ENCODE data around the gene ELOF1.
A peak's percentile ranks its signal among the peaks of the same experiment; 100 is the strongest.

Gene ELOF1

DNA sequence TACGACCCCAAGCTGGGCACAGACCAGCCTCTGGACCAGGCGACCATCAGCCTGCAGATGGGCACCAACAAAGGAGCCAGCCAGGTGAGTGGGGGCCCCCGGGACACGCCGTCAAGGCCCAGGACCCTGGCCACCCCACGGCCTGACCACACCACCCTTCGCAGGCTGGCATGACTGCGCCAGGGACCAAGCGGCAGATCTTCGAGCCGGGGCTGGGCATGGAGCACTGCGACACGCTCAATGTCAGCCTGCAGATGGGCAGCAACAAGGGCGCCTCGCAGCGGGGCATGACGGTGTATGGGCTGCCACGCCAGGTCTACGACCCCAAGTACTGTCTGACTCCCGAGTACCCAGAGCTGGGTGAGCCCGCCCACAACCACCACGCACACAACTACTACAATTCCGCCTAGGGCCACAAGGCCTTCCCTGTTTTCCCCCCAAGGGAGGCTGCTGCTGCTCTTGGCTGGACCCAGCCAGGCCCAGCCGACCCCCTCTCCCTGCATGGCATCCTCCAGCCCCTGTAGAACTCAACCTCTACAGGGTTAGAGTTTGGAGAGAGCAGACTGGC lies 9.6 kb downstream of the ELOF1 start:
- Histone ChIP-seq H3K9ac (ENCODE audit: insufficient read length) (no peak overlapping the region), H3K27ac (no peak overlapping the region), H3K4me3 (no peak overlapping the region), H3K36me3 (ENCODE audit: insufficient read depth, low read length) (peaks cover 15% of the 10 kb centered on the region; the same call in 1 of the 2 replicates), H3K9me3 (ENCODE audit: low read depth, low read length) (no peaks in the 10 kb centered on the region)
- DNase-seq (ENCODE audit: low read depth, low spot score): no peak
- TF ChIP-seq EZH2 (IDR thresholded peaks at IDR 0.05) (no peak), POLR2AphosphoS5 (IDR thresholded peaks at IDR 0.05; ENCODE audit: borderline replicate concordance, low read depth, low read length) (no peak), FOXP2 (optimal IDR thresholded peaks at IDR 0.05; ENCODE audit: control extremely low read depth, extremely low read length, insufficient read depth) (no peak)

DNA sequence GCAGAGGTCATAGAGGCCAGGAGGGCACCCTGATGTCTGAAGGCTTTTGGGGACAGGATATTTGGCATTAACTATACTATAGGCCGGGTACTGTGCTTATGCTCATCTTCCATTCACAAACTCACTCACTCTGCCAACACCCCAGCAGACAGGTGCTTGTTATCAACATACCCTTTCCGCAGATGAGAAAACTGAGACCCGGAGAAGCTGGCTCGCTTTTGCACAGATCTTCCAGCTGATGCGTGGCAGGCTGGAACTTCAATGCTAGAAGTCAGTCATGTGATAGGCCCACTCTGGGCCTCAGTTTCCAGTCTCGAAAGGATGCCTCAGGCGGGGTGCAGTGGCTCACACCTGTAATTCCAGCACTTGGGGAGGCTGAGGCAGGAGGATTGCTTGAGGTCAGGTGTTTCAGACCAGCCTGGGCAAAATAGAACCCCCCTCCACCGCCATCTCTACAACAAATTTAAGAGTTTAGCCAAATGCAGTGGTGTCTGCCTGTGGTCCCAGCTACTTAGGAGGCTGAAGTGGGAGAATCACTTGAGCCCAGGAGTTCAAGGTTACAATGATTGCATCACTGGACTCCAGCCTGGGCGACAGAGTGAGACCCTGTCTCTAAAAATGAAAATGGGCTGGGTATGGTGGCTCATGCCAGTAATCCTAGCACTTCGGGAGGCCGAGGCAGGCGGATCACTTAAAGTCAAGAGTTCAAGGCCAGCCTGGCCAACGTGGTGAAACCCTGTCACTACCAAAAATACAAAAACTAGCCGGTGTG lies 10.9 kb downstream of the ELOF1 start:
- H3K27ac ChIP-seq: no peak overlapping the region
- no peak overlapping the region for H3K9ac ChIP-seq (ENCODE audit: insufficient read length)
- H3K9me3 ChIP-seq (ENCODE audit: low read depth, low read length): no peaks in the 10 kb centered on the region
- H3K4me3 ChIP-seq: no peak overlapping the region
- peaks cover 5% of the 10 kb centered on the region; the same call in 1 of the 2 replicates for H3K36me3 ChIP-seq (ENCODE audit: insufficient read depth, low read length)
- no peak for DNase-seq (ENCODE audit: low read depth, low spot score)
- TF ChIP-seq POLR2AphosphoS5 (IDR thresholded peaks at IDR 0.05; ENCODE audit: borderline replicate concordance, low read depth, low read length) (no peak), FOXP2 (optimal IDR thresholded peaks at IDR 0.05; ENCODE audit: control extremely low read depth, extremely low read length, insufficient read depth) (no peak), EZH2 (IDR thresholded peaks at IDR 0.05) (no peak)

DNA sequence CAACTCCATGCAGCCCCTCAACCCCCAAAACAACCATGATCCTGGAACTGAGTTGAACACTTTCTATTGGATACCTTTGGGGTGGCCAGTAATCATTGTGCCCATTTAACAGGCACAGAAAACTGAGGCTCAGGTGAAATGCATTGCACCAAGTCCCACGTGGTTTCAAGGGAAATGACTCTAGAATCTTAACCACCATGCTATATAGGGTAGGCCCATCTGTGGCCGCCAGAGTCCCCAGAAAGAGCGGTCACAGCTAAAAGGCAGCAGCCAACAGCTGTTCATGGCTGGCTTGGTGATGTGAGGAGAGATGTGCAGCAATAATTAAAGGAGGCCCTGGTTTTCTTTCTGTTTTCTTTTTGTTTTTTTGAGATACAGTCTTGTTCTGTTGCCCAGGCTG lies 17.8 kb downstream of the ELOF1 start:
- no peaks in the 10 kb centered on the region for H3K36me3 ChIP-seq (ENCODE audit: insufficient read depth, low read length)
- H3K4me3 ChIP-seq: no peak overlapping the region
- H3K9ac ChIP-seq (ENCODE audit: insufficient read length): no peak overlapping the region
- DNase-seq (ENCODE audit: low read depth, low spot score): no peak
- no peak for TF ChIP-seq FOXP2 (optimal IDR thresholded peaks at IDR 0.05; ENCODE audit: control extremely low read depth, extremely low read length, insufficient read depth)
- TF ChIP-seq EZH2 (IDR thresholded peaks at IDR 0.05): no peak
- TF ChIP-seq POLR2AphosphoS5 (IDR thresholded peaks at IDR 0.05; ENCODE audit: borderline replicate concordance, low read depth, low read length): no peak
- H3K9me3 ChIP-seq (ENCODE audit: low read depth, low read length): no peaks in the 10 kb centered on the region
- no peak overlapping the region for H3K27ac ChIP-seq

DNA sequence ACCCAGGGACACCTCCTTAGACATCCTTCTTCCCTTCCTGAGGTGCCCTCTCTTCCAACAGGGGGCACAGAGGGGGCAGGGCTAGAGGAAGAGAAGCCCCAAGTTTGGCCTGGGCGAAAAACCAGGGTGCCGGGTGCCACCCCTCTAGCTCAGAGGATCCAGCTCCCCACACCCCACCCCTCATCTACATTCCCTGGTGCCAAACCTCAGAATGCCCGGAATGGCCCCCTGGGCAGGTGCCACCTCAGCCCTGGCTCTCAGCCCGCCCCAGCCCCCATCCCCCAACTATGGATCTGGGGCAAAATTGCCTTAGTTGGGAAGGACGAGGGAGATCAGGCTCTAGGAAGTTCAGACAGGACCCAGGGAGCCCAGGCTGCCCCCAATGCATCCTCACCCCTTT lies 18.4 kb downstream of the ELOF1 start:
- Histone ChIP-seq H3K9me3 (ENCODE audit: low read depth, low read length) (no peaks in the 10 kb centered on the region), H3K9ac (ENCODE audit: insufficient read length) (no peak overlapping the region), H3K27ac (no peak overlapping the region), H3K4me3 (no peak overlapping the region), H3K36me3 (ENCODE audit: insufficient read depth, low read length) (no peaks in the 10 kb centered on the region)
- TF ChIP-seq POLR2AphosphoS5 (IDR thresholded peaks at IDR 0.05; ENCODE audit: borderline replicate concordance, low read depth, low read length) (no peak), FOXP2 (optimal IDR thresholded peaks at IDR 0.05; ENCODE audit: control extremely low read depth, extremely low read length, insufficient read depth) (no peak), EZH2 (IDR thresholded peaks at IDR 0.05) (no peak)
- no peak for DNase-seq (ENCODE audit: low read depth, low spot score)

DNA sequence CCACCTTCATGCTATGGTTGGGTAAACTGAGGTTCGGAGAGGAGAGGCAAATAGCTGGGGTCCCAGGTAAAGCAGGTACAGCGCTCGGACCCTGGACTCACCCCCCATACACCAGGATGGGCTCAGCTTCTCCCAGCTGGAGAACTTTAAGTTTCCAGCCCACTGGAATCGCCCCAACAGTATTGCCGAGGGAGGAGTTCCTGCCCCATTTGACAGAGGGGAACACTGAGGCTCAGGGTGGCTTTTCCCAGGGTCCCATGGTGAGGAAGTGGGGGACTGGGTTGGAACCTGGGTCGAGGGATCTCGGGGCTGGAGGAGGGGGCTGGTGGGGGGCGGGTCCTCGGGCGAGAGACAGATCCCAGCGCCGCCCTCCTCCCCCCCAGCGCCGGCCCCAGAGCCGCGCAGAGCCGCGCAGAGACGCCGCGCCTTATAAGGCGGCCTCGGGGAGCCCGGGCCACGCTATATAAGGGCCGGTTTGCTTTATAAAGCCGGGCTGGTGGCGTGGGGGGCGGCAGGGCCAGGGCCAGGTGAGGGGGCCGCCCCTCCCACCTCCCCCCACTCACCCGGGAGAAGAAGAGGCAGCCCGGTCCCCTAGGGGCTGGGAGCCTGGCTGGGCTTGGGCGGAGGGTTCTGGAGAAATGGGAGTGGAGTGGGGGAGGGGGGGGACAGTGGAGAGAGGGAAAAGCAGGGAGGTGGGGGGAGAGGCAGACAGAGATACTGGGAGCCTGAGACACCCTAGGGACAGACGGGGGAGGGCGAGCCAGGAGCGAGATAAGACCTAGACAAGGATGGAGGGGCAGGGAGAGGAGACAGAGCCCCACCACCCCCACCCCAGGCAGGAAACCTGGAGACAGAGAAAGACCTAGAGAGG lies 19.3 kb downstream of the ELOF1 start:
- DNase-seq (ENCODE audit: low read depth, low spot score): no peak
- H3K9me3 ChIP-seq (ENCODE audit: low read depth, low read length): no peaks in the 10 kb centered on the region

DNA sequence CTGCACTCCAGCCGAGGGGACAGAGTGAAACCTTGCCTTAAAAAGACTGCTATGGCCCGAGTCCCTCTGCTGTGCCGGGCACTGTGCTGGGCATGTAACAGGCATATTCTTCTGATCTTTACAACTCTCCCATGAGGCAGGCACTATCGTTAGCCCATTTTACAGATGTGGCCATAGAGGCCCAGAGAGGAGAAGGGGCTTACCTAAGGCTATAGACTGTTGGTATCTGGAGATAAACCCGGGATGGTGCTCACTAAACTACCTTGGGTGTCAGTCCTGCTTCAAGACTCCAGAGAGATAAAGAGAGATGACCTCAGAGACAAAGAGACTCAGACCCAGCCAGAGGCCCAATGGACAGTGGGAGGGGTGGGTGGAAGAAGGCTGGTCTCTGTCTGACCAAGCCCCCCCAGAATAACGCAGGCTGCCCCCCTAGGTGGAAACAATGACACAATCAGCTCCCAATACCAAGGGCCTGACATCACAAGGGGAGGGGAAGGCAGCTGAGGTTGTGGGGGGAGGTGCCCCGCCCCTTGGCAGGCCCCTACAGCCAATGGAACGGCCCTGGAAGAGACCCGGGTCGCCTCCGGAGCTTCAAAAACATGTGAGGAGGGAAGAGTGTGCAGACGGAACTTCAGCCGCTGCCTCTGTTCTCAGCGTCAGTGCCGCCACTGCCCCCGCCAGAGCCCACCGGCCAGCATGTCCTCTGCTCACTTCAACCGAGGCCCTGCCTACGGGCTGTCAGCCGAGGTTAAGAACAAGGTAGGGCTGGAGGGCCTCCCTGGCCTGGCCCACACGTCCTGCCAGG lies 20.6 kb downstream of the ELOF1 start, which contains the start of gene CNN1:
CNN1 (plus strand) TSS at position 620 of the 805 bp plus-strand sequence; CDS start at position 697, 77 bp downstream.
- no peak within 1 kb of the TSS for H3K27ac ChIP-seq
- DNase-seq (ENCODE audit: low read depth, low spot score): no peak
- peak within 1 kb of the TSS; percentile 75 for H3K4me3 ChIP-seq
- H3K9me3 ChIP-seq (ENCODE audit: low read depth, low read length): no peaks in the 10 kb centered on the region
- TF ChIP-seq POLR2AphosphoS5 (IDR thresholded peaks at IDR 0.05; ENCODE audit: borderline replicate concordance, low read depth, low read length) (no peak), FOXP2 (optimal IDR thresholded peaks at IDR 0.05; ENCODE audit: control extremely low read depth, extremely low read length, insufficient read depth) (no peak), EZH2 (IDR thresholded peaks at IDR 0.05) (no peak)
- no peak within 1 kb of the TSS for H3K9ac ChIP-seq (ENCODE audit: insufficient read length)
- no peaks in the 10 kb centered on the region for H3K36me3 ChIP-seq (ENCODE audit: insufficient read depth, low read length)

More for the DNA sequence above, 19.3 kb downstream of the ELOF1 start:
- Histone ChIP-seq H3K9ac (ENCODE audit: insufficient read length) (peak overlapping the region; percentile 66), H3K4me3 (peak overlapping the region; percentile 75), H3K27ac (no peak overlapping the region), H3K36me3 (ENCODE audit: insufficient read depth, low read length) (no peaks in the 10 kb centered on the region)
- TF ChIP-seq FOXP2 (optimal IDR thresholded peaks at IDR 0.05; ENCODE audit: control extremely low read depth, extremely low read length, insufficient read depth) (no peak), EZH2 (IDR thresholded peaks at IDR 0.05) (no peak), POLR2AphosphoS5 (IDR thresholded peaks at IDR 0.05; ENCODE audit: borderline replicate concordance, low read depth, low read length) (no peak)

DNA sequence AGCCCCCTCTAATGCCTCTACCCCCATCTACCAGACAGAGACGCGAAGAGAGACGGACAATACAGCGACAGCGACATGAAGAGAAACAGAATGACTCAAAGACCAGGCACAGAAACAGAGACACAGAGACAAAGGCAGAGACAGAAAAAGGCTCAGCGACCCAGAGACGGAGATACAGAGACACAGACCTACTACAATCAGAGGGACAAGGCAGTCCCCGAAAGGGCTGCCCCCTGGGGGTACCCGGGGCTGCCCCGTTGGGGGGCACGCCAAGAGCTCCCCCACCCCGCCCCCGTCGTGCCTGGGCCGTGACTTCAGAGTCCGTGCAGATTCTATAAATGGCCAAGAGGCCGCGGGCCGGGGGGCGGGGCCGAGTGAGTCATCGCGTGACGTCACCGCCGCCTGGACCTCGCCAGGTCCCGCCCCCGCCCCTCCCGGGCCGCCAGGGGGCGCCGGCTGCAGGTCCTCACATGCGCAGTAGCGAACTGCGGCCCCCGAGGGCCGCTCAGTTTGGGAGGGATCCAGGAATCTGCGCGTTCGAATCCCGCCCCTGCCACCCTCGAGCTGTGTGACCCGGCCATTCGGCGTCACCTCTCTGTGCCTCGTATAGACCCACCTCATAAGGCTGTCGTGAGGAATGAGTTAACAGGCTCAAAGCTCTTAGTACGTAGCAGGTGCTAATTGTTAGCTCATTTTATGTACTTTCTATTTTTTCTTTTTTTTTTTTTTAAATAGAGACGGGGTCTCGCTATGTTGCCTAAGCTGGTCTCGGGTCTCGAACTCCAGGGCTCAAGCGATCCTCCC lies 23.0 kb downstream of the ELOF1 start:
- Histone ChIP-seq H3K36me3 (ENCODE audit: insufficient read depth, low read length) (no peaks in the 10 kb centered on the region), H3K9ac (ENCODE audit: insufficient read length) (no peak overlapping the region), H3K27ac (no peak overlapping the region), H3K9me3 (ENCODE audit: low read depth, low read length) (no peaks in the 10 kb centered on the region), H3K4me3 (peak overlapping the region; percentile 47; the same call in 1 of the 2 replicates)
- DNase-seq (ENCODE audit: low read depth, low spot score): no peak
- TF ChIP-seq FOXP2 (optimal IDR thresholded peaks at IDR 0.05; ENCODE audit: control extremely low read depth, extremely low read length, insufficient read depth) (no peak), POLR2AphosphoS5 (IDR thresholded peaks at IDR 0.05; ENCODE audit: borderline replicate concordance, low read depth, low read length) (no peak), EZH2 (IDR thresholded peaks at IDR 0.05) (no peak)
